ENCODE results near the gene ARL5A. TPM values are rescaled to one million over a fixed set of nuclear protein-coding genes. Genes with fewer than 3 reads are reported as not detected.

ARL5A gene
- total RNA-seq, 6 donors from 2014 or later = 52.4 to 76.8 (median 54.9) TPM

GRCh38 chr2:151786483-151786882, 41.7 kb downstream of the ARL5A start:
- Histone ChIP-seq H3K4me3 (no peak overlapping the region), H3K4me1 (no peaks in the 10 kb centered on the region), H3K9me3 (no peaks in the 10 kb centered on the region), H3K27me3 (no peaks in the 10 kb centered on the region), H3K27ac (no peak overlapping the region), H3K36me3 (peaks cover 0 to 10% (median 5%) of the 10 kb centered on the region in 4 donors)
- 96 to 97% methylated on average over 1 of the region's 1 CpG for WGBS, 2 donors
- TF ChIP-seq POLR2AphosphoS5 (IDR thresholded peaks at IDR 0.05) = no peak
- TF ChIP-seq EP300 (IDR thresholded peaks at IDR 0.05) = no peak
- no peak for TF ChIP-seq POLR2A (IDR thresholded peaks at IDR 0.05)
- TF ChIP-seq CTCF (IDR thresholded peaks at IDR 0.05) = no peak
- ATAC-seq (ENCODE audit: low FRiP score in 2 of 2) (no peak), DNase-seq (no peak)

GRCh38 chr2:151786077-151786476, 42.1 kb downstream of the ARL5A start:
- no peak for TF ChIP-seq EP300 (IDR thresholded peaks at IDR 0.05)
- no peak for TF ChIP-seq CTCF (IDR thresholded peaks at IDR 0.05)
- TF ChIP-seq POLR2AphosphoS5 (IDR thresholded peaks at IDR 0.05) = no peak
- no peak for TF ChIP-seq POLR2A (IDR thresholded peaks at IDR 0.05)
- 98 to 99% methylated on average over 5 of the region's 5 CpGs for WGBS, 2 donors
- no peaks in the 10 kb centered on the region for H3K27me3 ChIP-seq
- H3K36me3 ChIP-seq = peaks cover 0 to 14% (median 5%) of the 10 kb centered on the region in 4 donors
- no peak for DNase-seq
- H3K4me1 ChIP-seq = no peaks in the 10 kb centered on the region
- H3K4me3 ChIP-seq = no peak overlapping the region
- no peaks in the 10 kb centered on the region for H3K9me3 ChIP-seq
- no peak for ATAC-seq (ENCODE audit: low FRiP score in 2 of 2)
- no peak overlapping the region for H3K27ac ChIP-seq

GRCh38 chr2:151783133-151783520, 45.1 kb downstream of the ARL5A start:
- Histone ChIP-seq H3K4me3 (no peak overlapping the region), H3K4me1 (no peaks in the 10 kb centered on the region), H3K27me3 (no peaks in the 10 kb centered on the region), H3K9me3 (no peaks in the 10 kb centered on the region), H3K27ac (no peak overlapping the region), H3K36me3 (peaks cover 0 to 13% (median 5%) of the 10 kb centered on the region in 4 donors)
- DNase-seq = no peak
- ATAC-seq (ENCODE audit: low FRiP score in 2 of 2) = no peak
- 98 to 99% methylated on average over 2 of the region's 2 CpGs for WGBS, 2 donors
- TF ChIP-seq POLR2AphosphoS5 (IDR thresholded peaks at IDR 0.05) (no peak), EP300 (IDR thresholded peaks at IDR 0.05) (no peak), POLR2A (IDR thresholded peaks at IDR 0.05) (no peak), CTCF (IDR thresholded peaks at IDR 0.05) (no peak)

- Histone ChIP-seq H3K9me3 (no peaks in the 10 kb centered on the region), H3K27ac (no peak overlapping the region), H3K36me3 (peaks cover 0 to 13% (median 5%) of the 10 kb centered on the region in 4 donors), H3K4me1 (no peaks in the 10 kb centered on the region), H3K4me3 (no peak overlapping the region), H3K27me3 (no peaks in the 10 kb centered on the region)
- no peak for TF ChIP-seq EP300 (IDR thresholded peaks at IDR 0.05)
- TF ChIP-seq POLR2A (IDR thresholded peaks at IDR 0.05) = no peak
- TF ChIP-seq CTCF (IDR thresholded peaks at IDR 0.05) = no peak
- no peak for TF ChIP-seq POLR2AphosphoS5 (IDR thresholded peaks at IDR 0.05)
- DNase-seq (no peak), ATAC-seq (ENCODE audit: low FRiP score in 2 of 2) (no peak)
- 80 to 84% methylated on average over 6 of the region's 6 CpGs for WGBS, 2 donors
Measured at GRCh38 chr2:151782378-151783132, 45.7 kb downstream of the ARL5A start.

- H3K4me3 ChIP-seq = no peak overlapping the region
- no peaks in the 10 kb centered on the region for H3K9me3 ChIP-seq
- no peak for ATAC-seq (ENCODE audit: low FRiP score in 2 of 2)
- no peak for DNase-seq
- 78 to 95% methylated on average over 4 of the region's 4 CpGs for WGBS, 2 donors
- TF ChIP-seq CTCF (IDR thresholded peaks at IDR 0.05) = no peak
- no peak for TF ChIP-seq EP300 (IDR thresholded peaks at IDR 0.05)
- TF ChIP-seq POLR2AphosphoS5 (IDR thresholded peaks at IDR 0.05) = no peak
- no peak for TF ChIP-seq POLR2A (IDR thresholded peaks at IDR 0.05)
- peaks cover 0 to 13% (median 5%) of the 10 kb centered on the region in 4 donors for H3K36me3 ChIP-seq
- H3K27ac ChIP-seq = no peak overlapping the region
- no peaks in the 10 kb centered on the region for H3K4me1 ChIP-seq
- no peaks in the 10 kb centered on the region for H3K27me3 ChIP-seq
Measured at GRCh38 chr2:151781642-151782041, 46.6 kb downstream of the ARL5A start.

Measured in upper lobe of left lung (tissue), 6 donors.